Fibroblast of pulmonary artery (primary cell): Measurements from ENCODE around the gene FEZF2.

ENCODE experiments used
- DNase-seq: peaks from one replicate; pipeline ENCODE4 v3.0.0-alpha.2; 2010; ENCODE audit warnings: low read depth
- H3K4me3 ChIP-seq: replicated peaks from 2 replicates; pipeline ENCODE4 v1.5.1; 2011; ENCODE audit warnings: low read depth, mild to moderate bottlenecking, control low read depth, low read length, moderate library complexity
- CTCF ChIP-seq: IDR thresholded peaks from 2 replicates; pipeline ENCODE4 v1.5.1; 2011; ENCODE audit warnings: mild to moderate bottlenecking, control low read depth, low read length, inconsistent platforms; ENCODE audit errors: missing control alignments

Gene FEZF2

GRCh38 chr3:62405566-62405965, 32.2 kb upstream of the FEZF2 start:
- no peak overlapping the region for H3K4me3 ChIP-seq
- DNase-seq: no peak

GRCh38 chr3:62405135-62405534, 31.8 kb upstream of the FEZF2 start:
- TF ChIP-seq CTCF: no peak
- no peak overlapping the region for H3K4me3 ChIP-seq
- no peak for DNase-seq

More at GRCh38 chr3:62405566-62405965, 32.2 kb upstream of the FEZF2 start:
- TF ChIP-seq CTCF: no peak

- no peak for TF ChIP-seq CTCF
- no peak for DNase-seq
- H3K4me3 ChIP-seq: no peak overlapping the region
These were observed 31.0 kb upstream of the FEZF2 start for GRCh38 chr3:62404321-62404720.

GRCh38 chr3:62403765-62404164, 30.4 kb upstream of the FEZF2 start:
- no peak overlapping the region for H3K4me3 ChIP-seq
- no peak for DNase-seq
- no peak for TF ChIP-seq CTCF

GRCh38 chr3:62392626-62393292, 19.4 kb upstream of the FEZF2 start:
- H3K4me3 ChIP-seq: no peak overlapping the region
- no peak for TF ChIP-seq CTCF
- no peak for DNase-seq

- no peak for DNase-seq
- no peak for TF ChIP-seq CTCF
- no peak overlapping the region for H3K4me3 ChIP-seq
These were observed 13.9 kb upstream of the FEZF2 start for GRCh38 chr3:62387251-62387650.

GRCh38 chr3:62379321-62379798, 6.0 kb upstream of the FEZF2 start:
- H3K4me3 ChIP-seq: no peak overlapping the region
- DNase-seq: no peak
- no peak for TF ChIP-seq CTCF
